GM12878 (cell line): Measurements from ENCODE around the gene RASGRF1. TPM values are rescaled to one million over a fixed set of nuclear protein-coding genes. Genes with fewer than 3 reads are reported as not detected.
A peak's percentile ranks its signal among the peaks of the same experiment; 100 is the strongest.

Experiments used
- ATAC-seq: fragments of 200-7000 bp; cut with Tn5 transposase; 3 replicates; pipeline ENCODE4 v1.9.1; 2020; ENCODE audit warnings: mild to moderate bottlenecking, moderate library complexity
- BruUV-seq: library from RNA; stranded (reverse); fragments of 400-500 nt; replicated peaks from 2 replicates; lab custom pipeline; 2021; lab: Mats Ljungman, UMichigan
- CTCF ChIA-PET: fragments of 300-600 bp; sonication (Branson Sonifier 250); formaldehyde crosslinking; extraction: SDS; loops from one replicate; lab custom pipeline; 2021; ENCODE audit warnings: inconsistent platforms; lab: Yijun Ruan, JAX
- POLR2A ChIA-PET: fragments of 350-600 bp; formaldehyde crosslinking; extraction: SDS; loops from one replicate; lab custom pipeline; 2021; ENCODE audit warnings: inconsistent platforms; lab: Charles Lee
- RAD21 ChIA-PET: fragments of 300-600 bp; sonication (Branson Sonifier 250); formaldehyde crosslinking; loops from one replicate; lab custom pipeline; 2023; ENCODE audit warnings: antibody characterized with exemption; ENCODE audit not compliant: unreplicated experiment; lab: Charles Lee
- SMC1A ChIA-PET: fragments of 300-600 bp; sonication (Branson Sonifier 250); formaldehyde crosslinking; loops from one replicate; lab custom pipeline; 2023; ENCODE audit not compliant: unreplicated experiment, uncharacterized antibody; lab: Charles Lee
- DNase-seq: peaks from one replicate; pipeline ENCODE4 v3.0.0-alpha.2; 2011; ENCODE audit warnings: low read depth, low spot score
- FAIRE-seq: peaks from 3 replicates; lab custom pipeline; 2011; peaks lifted over from hg19 to GRCh38; lab: Jason Lieb, UNC
- H2AFZ ChIP-seq: 2 replicates; pipeline ENCODE4 v1.6.0; 2011; ENCODE audit warnings: low read depth, low read length, control low read depth; ENCODE audit not compliant: control insufficient read depth
- H3K27ac ChIP-seq: 2 replicates; pipeline ENCODE4 v1.5.1; 2011; ENCODE audit warnings: control low read depth; ENCODE audit not compliant: control insufficient read depth, insufficient read depth
- H3K27me3 ChIP-seq, 2 experiments: replicated peaks in 1 of 2; 2 replicates each; pipeline versions ENCODE4 v1.6.0 to v1.6.1; 2011; ENCODE audit warnings: low read length in 1 of 2; ENCODE audit not compliant: control insufficient read depth in 2 of 2, insufficient read depth in 2 of 2
- H3K36me3 ChIP-seq, 2 experiments: 2 replicates each; pipeline ENCODE4 v1.5.1; 2011; ENCODE audit warnings: low read length in 1 of 2; ENCODE audit not compliant: control insufficient read depth in 2 of 2, insufficient read depth in 2 of 2
- H3K4me1 ChIP-seq: 2 replicates; pipeline ENCODE4 v1.6.1; 2011; ENCODE audit warnings: mild to moderate bottlenecking, low read length, moderate library complexity, mixed read lengths; ENCODE audit not compliant: control insufficient read depth, insufficient read depth
- H3K4me2 ChIP-seq: 2 replicates; pipeline ENCODE4 v1.6.0; 2011; ENCODE audit warnings: control low read depth; ENCODE audit not compliant: control insufficient read depth, insufficient read depth
- H3K4me3 ChIP-seq: fragments of 200-600 bp; sonication (generic); 2 replicates; pipeline ENCODE4 v1.5.1; 2016
- H3K79me2 ChIP-seq: 2 replicates; pipeline ENCODE4 v1.6.0; 2011; ENCODE audit warnings: low read length; ENCODE audit not compliant: control insufficient read depth, insufficient read depth
- H3K9ac ChIP-seq: 2 replicates; pipeline ENCODE4 v1.8.0; 2011; ENCODE audit warnings: low read length, control low read depth, mixed read lengths; ENCODE audit not compliant: control insufficient read depth, insufficient read depth
- H3K9me3 ChIP-seq: replicated peaks from 3 replicates; pipeline ENCODE4 v1.5.1; 2011; ENCODE audit warnings: mild to moderate bottlenecking, low read length; ENCODE audit not compliant: control insufficient read depth, insufficient read depth
- H4K20me1 ChIP-seq: 2 replicates; pipeline ENCODE4 v1.6.0; 2011; ENCODE audit not compliant: control insufficient read depth, insufficient read depth
- CREB1 ChIP-seq: IDR thresholded peaks from 2 replicates; pipeline ENCODE4 v1.6.1; 2012; ENCODE audit warnings: low read depth, mild to moderate bottlenecking, inconsistent platforms
- CTCF ChIP-seq, 3 experiments: IDR thresholded peaks in 2 of 3; conservative IDR thresholded peaks in 1 of 3; 2 replicates each; pipeline ENCODE4 v1.5.1; 2011; ENCODE audit warnings: low read depth in 3 of 3, low read length in 3 of 3, mild to moderate bottlenecking in 3 of 3, control low read depth in 2 of 3, moderate library complexity in 2 of 3, inconsistent platforms in 1 of 3, mixed read lengths in 1 of 3; ENCODE audit not compliant: control insufficient read depth in 2 of 3, insufficient read depth in 1 of 3; ENCODE audit errors: extremely low read depth in 1 of 3
- E2F8 ChIP-seq: fragments of 450-650 bp; IDR thresholded peaks from 2 replicates; pipeline ENCODE4 v1.6.1; 2018; ENCODE audit warnings: mild to moderate bottlenecking, low read depth, moderate library complexity; ENCODE audit not compliant: partially characterized antibody
- GABPA ChIP-seq: IDR thresholded peaks from 2 replicates; pipeline ENCODE4 v1.6.1; 2014; ENCODE audit warnings: antibody characterized with exemption, low read depth, mild to moderate bottlenecking, inconsistent platforms
- PKNOX1 ChIP-seq: fragments of 450-650 bp; IDR thresholded peaks from 2 replicates; pipeline ENCODE4 v1.6.1; 2016; ENCODE audit warnings: mild to moderate bottlenecking
- POLR2AphosphoS5 ChIP-seq: IDR thresholded peaks from 2 replicates; pipeline ENCODE4 v1.6.1; 2011; ENCODE audit warnings: mild to moderate bottlenecking, low read length, inconsistent platforms
- RAD21 ChIP-seq: IDR thresholded peaks from 2 replicates; pipeline ENCODE4 v1.6.1; 2011; ENCODE audit warnings: mild to moderate bottlenecking, low read depth, low read length, moderate library complexity; ENCODE audit not compliant: insufficient read depth
- SMC3 ChIP-seq: IDR thresholded peaks from 2 replicates; pipeline ENCODE4 v1.6.1; 2011; ENCODE audit warnings: low read length, improper control_type of control experiment, borderline replicate concordance
- SPI1 ChIP-seq: IDR thresholded peaks from 2 replicates; pipeline ENCODE4 v1.6.1; 2011; ENCODE audit warnings: low read depth, mild to moderate bottlenecking, low read length, moderate library complexity, borderline replicate concordance; ENCODE audit not compliant: insufficient read depth
- WGBS: methylation state at CpG from one replicate; pipeline ENCODE4 v1.1.6; 2016; ENCODE audit warnings: low lambda C conversion rate; ENCODE audit not compliant: insufficient replicate concordance, insufficient coverage; ENCODE audit errors: missing lambda C conversion rate; 5-methylcytosine and 5-hydroxymethylcytosine counted together
- in situ Hi-C: fragments of 300-500 bp; cut with MboI; formaldehyde crosslinking; loops from 9 replicates; pipeline ENCODE4 v1.14.3; 2018; ENCODE audit warnings: mixed read lengths
- intact Hi-C: fragments of 100-400 bp; cut with micrococcal nuclease; formaldehyde crosslinking; loops from one replicate; pipeline ENCODE4 v1.14.2; 2022; ENCODE audit not compliant: unreplicated experiment
- polyA plus RNA-seq, 11 experiments: library from polyadenylated mRNA; depleted of rRNA in 4 of 11; unstranded in 6 of 11; stranded (reverse) in 5 of 11; fragments of >200 nt; fragmentation: Nextera tagmentation in 4 of 11; fragmentation: Illumina TruSeq in 1 of 11; extraction: Ambion mirVana in 4 of 11; extraction: Trizol in 1 of 11; gene quantifications; 1 replicate in 1 of 11; 2 replicates in 10 of 11; pipeline versions ENCODE4 v1.2.1 to v1.2.3, GENCODE V29; 2011 to 2016; ENCODE audit warnings: inconsistent platforms in 2 of 11, missing spikeins in 2 of 11, low read depth in 1 of 11
- total RNA-seq, 4 experiments: library from RNA; depleted of rRNA in 3 of 4; stranded (reverse); fragments of >200 nt in 3 of 4; fragmentation: Illumina TruSeq in 1 of 4; extraction: Trizol in 1 of 4; gene quantifications; 2 replicates each; pipeline versions ENCODE4 v1.2.1 to v1.2.3, GENCODE V29; 2013 to 2021

RASGRF1 gene
- total and polyA plus RNA-seq, 10 of the 15 experiments (the other 5 are each of a cell fraction or from before 2014, with no cell fraction given): 0.20 to 1.9 (median 0.86) TPM

DNA sequence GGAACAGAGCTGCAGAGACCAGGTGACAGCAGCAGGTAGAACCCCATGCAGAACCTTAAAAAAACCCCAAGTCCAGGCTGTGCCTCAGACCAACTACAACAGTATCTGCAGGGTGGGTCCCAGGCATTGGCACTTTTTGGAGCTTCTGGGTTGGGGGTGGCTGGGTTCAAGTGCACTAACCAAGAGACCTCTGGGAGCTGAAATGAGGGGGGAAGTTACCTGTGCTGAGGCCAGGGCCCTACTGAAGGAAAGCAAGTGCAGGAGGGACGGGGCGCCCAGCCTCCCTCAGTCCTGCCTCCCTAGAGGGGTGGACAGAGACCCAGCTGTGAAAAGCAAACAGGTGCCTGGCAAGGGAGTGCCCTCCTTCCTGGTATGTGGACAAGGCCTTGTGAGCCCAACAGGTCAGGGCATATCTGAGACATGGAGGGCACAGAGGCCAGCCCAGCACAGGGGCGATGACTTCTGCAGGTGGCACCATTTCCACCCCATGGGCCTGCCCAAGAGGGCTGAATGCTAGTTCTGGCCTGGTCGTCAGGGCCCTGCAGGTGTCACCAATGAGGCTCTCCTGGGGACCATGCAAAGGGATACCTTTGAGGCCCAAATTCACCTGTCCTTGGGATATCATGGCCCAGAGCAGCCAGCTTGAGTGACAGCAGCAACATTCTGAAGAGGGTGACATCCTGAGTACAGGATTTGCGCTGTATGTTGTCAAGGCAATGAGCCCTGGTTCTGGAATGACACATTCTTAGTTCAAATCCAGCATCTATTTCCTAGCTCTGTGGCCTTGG lies 164.4 kb downstream of the RASGRF1 start:
- Histone ChIP-seq H2AFZ (no peak overlapping the region), H3K9me3 (no peaks in the 10 kb centered on the region)
- ATAC-seq: peak; percentile 34
- TF ChIP-seq E2F8: no peak
- no peak for TF ChIP-seq GABPA
- peak in 1 of 3 experiments; percentile 14; a peak in 1 of 6 replicates for TF ChIP-seq CTCF (IDR thresholded peaks at IDR 0.05 in 2 of 3, conservative IDR thresholded peaks at IDR 0.05 in 1 of 3; ENCODE audit: control insufficient read depth in 2 of 3, extremely low read depth in 1 of 3, insufficient read depth in 1 of 3, low read depth in 3 of 3, low read length in 3 of 3)
- TF ChIP-seq RAD21: 0 out of 2 replicates have a peak, but pooled peaks have one; percentile 6
- TF ChIP-seq SPI1: no peak
- TF ChIP-seq PKNOX1: peak; percentile 22; the same call in 1 of the 2 replicates
- no peak for TF ChIP-seq SMC3
- 0 out of 2 replicates have a peak, but pooled peaks have one; percentile 20 for TF ChIP-seq POLR2AphosphoS5
- TF ChIP-seq CREB1: no peak
- TF ChIP-seq, all 136 proteins: peak for 4
- FAIRE-seq (no peak), DNase-seq (no peak)
- POLR2A ChIA-PET: interaction anchor here (1.3 kb wide), 1 partner anchor 78 kb away, joined by 3 read pairs; no protein-coding TSS in a partner anchor
- BruUV-seq: TSS peak; percentile 21
- no peaks in the 10 kb centered on the region for H3K79me2 ChIP-seq
- peaks cover 56 to 65% of the 10 kb centered on the region in 2 experiments for H3K36me3 ChIP-seq
- CTCF ChIA-PET: interaction anchor here (1.1 to 2.7 kb wide), 6 partner anchors 16 to 102 kb away, joined by 3 to 9 read pairs (median 6); no protein-coding TSS in a partner anchor
- RAD21 ChIA-PET: interaction anchor here (1.6 kb wide), 1 partner anchor 57 kb away, joined by 3 read pairs; no protein-coding TSS in a partner anchor
- H3K4me2 ChIP-seq: no peak overlapping the region
- no peak overlapping the region for H3K27ac ChIP-seq
- SMC1A ChIA-PET: interaction anchor here (1.0 to 2.2 kb wide), 4 partner anchors 51 to 95 kb away, joined by 3 to 8 read pairs (median 6); no protein-coding TSS in a partner anchor
- H3K4me3 ChIP-seq: no peak overlapping the region
- no peaks in the 10 kb centered on the region for H3K27me3 ChIP-seq
- no peaks in the 10 kb centered on the region; the same call in 1 of the 2 replicates for H3K4me1 ChIP-seq
- WGBS: 74% methylated on average over 5 of the region's 5 CpGs
- no peak overlapping the region for H3K9ac ChIP-seq
- H4K20me1 ChIP-seq: no peaks in the 10 kb centered on the region; the same call in 1 of the 2 replicates
- intact Hi-C loops: no loop called here
- in situ Hi-C loops: no loop called here
